UCSD-AML1 (cell line): ENCODE measurements around the gene TCEA2.

Experiments used
- DNase-seq: peaks from one replicate; lab custom pipeline; 2025; ENCODE audit not compliant: unreplicated experiment; lab: John Stamatoyannopoulos, UW

The TCEA2 gene

GRCh38 chr20:64048402-64049044 lies 14.5 kb upstream of the TCEA2 start:
- no peak for DNase-seq

- peak; percentile 66 for DNase-seq
Observed at GRCh38 chr20:64049060-64049877, 13.7 kb upstream of the TCEA2 start, which contains the start of gene SOX18. Gene SOX18 (minus strand): TSS chr20:64049639. CDS start chr20:64049516, 123 bp downstream.

GRCh38 chr20:64049878-64050260 lies 13.1 kb upstream of the TCEA2 start:
- peak; percentile 66 for DNase-seq

- peak; percentile 82 for DNase-seq
Observed at GRCh38 chr20:64050261-64051032, 12.6 kb upstream of the TCEA2 start.

- DNase-seq, result no peak
Observed at GRCh38 chr20:64051033-64051452, 12.0 kb upstream of the TCEA2 start.

- no peak for DNase-seq
Observed at GRCh38 chr20:64051561-64052325, 11.3 kb upstream of the TCEA2 start.

GRCh38 chr20:64052326-64052722 lies 10.7 kb upstream of the TCEA2 start:
- DNase-seq, result no peak

GRCh38 chr20:64052987-64053840 lies 9.8 kb upstream of the TCEA2 start:
- DNase-seq, result no peak

- peak; percentile 91 for DNase-seq
Observed at GRCh38 chr20:64053841-64054661, 8.9 kb upstream of the TCEA2 start.

- DNase-seq, result no peak
Observed at GRCh38 chr20:64055396-64055892, 7.6 kb upstream of the TCEA2 start.

- no peak for DNase-seq
Observed at GRCh38 chr20:64055893-64056638, 6.9 kb upstream of the TCEA2 start.

- DNase-seq, result no peak
Observed at GRCh38 chr20:64056639-64056888, 6.4 kb upstream of the TCEA2 start.

- DNase-seq, result no peak
Observed at GRCh38 chr20:64056889-64057627, 5.9 kb upstream of the TCEA2 start.

- peak; percentile 75 for DNase-seq
Observed at GRCh38 chr20:64057628-64058498, 5.1 kb upstream of the TCEA2 start.

GRCh38 chr20:64058536-64058935 lies 4.5 kb upstream of the TCEA2 start:
- no peak for DNase-seq

GRCh38 chr20:64062276-64062595 lies 762 bp upstream of the TCEA2 start:
- DNase-seq, result no peak
